HG03457 (cell line): Measurements from ENCODE around the gene OR10S1.
"Not testable (repeated sequence)": the region's sequence is repeated elsewhere in the genome, so short reads cannot be mapped to it uniquely, and the experiment has no call there.

Experiments
- ATAC-seq: cut with Tn5 transposase; IDR thresholded peaks from one replicate; pipeline ENCODE4 v1.9.1; 2021; ENCODE audit warnings: moderate number of reproducible peaks; ENCODE audit not compliant: unreplicated experiment

The OR10S1 gene, protein sequence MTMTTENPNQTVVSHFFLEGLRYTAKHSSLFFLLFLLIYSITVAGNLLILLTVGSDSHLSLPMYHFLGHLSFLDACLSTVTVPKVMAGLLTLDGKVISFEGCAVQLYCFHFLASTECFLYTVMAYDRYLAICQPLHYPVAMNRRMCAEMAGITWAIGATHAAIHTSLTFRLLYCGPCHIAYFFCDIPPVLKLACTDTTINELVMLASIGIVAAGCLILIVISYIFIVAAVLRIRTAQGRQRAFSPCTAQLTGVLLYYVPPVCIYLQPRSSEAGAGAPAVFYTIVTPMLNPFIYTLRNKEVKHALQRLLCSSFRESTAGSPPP

DNA sequence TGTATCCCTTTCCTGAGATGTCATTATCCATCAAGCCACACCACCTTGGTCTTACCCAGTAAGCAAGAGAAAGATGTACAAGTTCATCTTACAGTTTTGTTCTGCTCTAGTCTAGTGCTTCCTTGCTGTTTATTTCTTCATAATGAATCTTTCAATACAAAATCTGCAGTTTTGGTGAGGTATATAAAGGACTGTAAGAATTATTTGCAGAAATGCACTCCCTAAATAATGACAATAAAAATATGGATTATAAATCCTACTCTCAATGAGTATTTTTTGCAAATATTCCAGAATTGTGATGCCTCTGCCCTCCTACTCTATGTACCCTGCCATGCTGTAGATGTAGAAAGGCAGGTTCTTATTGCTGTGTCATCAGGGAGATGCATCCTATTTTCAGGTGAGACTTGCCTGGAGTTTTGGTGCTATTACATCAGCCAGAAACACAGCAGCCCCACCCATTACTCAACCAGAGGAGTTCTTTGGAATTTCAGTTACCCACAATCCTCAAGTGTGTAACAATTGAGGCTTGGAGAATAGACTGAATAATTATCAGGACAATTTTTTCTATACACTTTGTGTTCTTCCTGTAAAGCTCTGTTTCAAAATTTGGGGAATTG is at the start of gene OR10S1:
OR10S1 (minus strand) TSS at position 51 of the 617 bp plus-strand sequence. CDS start 117 bp downstream, outside the sequence.
- no peak for ATAC-seq

DNA sequence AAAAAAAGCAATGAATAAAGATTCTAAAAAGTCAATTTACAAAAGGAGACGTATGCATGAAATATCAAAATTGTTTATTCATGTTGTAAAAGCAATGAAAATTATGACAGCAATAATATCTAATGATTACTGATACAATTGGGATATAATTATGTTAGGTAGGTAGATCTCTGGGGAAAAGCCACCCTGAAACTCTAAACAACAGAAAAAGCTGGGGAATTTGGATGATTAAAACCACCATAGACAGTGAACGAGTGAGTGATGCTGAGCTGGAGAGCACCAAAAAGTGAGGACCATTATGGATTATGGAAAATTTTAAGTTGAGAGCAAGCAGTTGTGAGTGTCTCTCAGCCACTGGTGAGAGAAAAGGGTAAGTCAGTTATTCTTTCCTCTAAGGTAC is 48.9 kb upstream of the OR10S1 start, which contains the start of gene OR10G8:
OR10G8 (plus strand) TSS at position 301 of the 400 bp plus-strand sequence. CDS start 2,825 bp downstream, outside the sequence.
- no peak for ATAC-seq

DNA sequence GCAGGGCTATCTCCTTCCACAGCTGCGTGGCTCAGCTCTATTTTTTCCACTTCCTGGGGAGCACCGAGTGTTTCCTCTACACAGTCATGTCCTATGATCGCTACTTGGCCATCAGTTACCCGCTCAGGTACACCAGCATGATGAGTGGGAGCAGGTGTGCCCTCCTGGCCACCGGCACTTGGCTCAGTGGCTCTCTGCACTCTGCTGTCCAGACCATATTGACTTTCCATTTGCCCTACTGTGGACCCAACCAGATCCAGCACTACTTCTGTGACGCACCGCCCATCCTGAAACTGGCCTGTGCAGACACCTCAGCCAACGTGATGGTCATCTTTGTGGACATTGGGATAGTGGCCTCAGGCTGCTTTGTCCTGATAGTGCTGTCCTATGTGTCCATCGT is 38.3 kb upstream of the OR10S1 start:
- not testable (repeated sequence) for ATAC-seq

DNA sequence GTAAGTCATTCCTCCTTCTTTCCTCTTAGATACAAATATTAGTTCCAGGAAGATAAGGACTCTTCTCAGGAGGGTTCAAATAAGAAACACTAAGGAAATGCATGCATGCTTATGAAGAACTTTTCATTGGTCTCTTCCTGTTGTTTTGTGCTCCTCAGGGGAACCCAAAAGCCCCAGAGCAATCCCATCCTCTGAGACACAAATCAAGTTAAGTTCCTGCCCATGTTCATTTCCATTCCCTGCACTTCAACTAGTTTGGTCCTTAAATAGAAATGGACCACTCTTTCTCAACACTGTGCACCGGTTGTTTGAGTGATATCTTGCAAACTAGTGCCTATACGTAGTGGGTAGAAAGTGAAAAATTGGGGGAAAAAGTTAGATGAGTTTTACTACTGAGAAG is 35.1 kb upstream of the OR10S1 start, which contains the start of gene OR10G4:
OR10G4 (plus strand) TSS at position 301 of the 400 bp plus-strand sequence. CDS start 2,578 bp downstream, outside the sequence.
- ATAC-seq: no peak

DNA sequence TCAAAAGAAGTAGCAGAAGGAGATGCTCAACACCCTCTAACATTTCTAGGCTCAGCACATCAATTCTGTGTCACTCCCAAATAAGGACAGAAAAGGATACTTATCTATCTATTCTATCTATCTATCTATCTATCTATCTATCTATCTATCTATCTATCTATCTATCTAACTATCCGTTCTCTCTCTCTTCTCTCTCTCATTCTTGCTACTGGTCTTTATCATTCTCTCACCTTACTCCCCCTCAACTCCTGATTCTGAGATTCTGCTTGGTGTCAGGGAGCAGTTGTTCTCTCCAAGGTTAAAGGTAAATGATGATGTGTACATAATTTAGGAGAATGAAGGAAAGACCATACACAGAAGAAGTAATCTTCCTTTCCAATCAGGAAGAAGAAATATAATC is 17.5 kb upstream of the OR10S1 start, which contains the start of gene OR10G6:
OR10G6 (minus strand) TSS at position 43 of the 400 bp plus-strand sequence; CDS start at position 43, 0 bp downstream.
- no peak for ATAC-seq

DNA sequence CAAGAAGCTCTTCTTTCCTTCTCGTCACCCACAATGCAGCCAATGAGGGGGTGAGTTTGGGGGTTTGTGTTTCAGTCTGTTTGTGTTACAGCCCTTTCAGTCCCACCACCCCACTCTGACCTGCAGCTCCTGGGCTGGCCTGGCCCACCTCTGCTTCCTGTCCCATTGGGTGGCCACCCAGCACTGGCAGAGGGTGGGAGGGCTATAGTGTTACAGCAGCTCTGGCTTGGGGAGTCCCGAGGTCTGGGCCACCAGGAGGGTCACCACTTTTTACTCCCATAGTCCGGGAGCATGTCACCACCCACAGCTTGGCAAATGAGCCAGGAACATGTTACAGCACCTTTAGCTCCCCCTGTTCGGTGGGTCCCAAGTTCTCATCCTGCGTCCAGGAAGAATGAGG is 1.7 kb upstream of the OR10S1 start:
- no peak for ATAC-seq

DNA sequence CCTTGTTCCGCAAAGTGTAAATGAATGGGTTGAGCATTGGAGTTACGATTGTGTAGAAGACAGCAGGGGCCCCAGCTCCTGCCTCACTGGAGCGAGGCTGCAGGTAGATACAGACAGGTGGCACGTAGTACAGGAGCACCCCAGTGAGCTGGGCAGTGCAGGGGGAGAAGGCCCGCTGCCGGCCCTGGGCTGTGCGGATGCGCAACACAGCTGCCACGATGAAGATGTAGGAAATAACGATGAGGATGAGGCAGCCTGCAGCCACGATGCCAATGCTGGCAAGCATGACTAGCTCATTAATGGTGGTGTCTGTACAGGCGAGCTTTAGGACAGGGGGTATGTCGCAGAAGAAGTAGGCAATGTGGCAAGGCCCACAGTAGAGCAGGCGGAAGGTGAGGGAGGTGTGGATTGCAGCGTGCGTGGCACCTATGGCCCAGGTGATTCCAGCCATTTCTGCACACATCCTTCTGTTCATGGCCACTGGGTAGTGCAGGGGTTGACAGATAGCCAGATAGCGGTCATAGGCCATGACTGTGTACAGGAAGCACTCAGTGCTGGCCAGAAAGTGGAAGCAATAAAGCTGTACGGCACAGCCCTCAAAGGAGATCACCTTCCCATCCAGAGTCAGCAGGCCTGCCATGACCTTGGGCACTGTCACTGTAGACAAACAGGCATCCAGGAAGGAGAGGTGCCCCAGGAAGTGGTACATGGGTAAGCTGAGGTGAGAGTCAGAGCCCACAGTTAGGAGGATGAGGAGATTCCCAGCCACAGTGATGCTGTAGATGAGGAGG is 616 bp downstream of the OR10S1 start:
- no peak for ATAC-seq

DNA sequence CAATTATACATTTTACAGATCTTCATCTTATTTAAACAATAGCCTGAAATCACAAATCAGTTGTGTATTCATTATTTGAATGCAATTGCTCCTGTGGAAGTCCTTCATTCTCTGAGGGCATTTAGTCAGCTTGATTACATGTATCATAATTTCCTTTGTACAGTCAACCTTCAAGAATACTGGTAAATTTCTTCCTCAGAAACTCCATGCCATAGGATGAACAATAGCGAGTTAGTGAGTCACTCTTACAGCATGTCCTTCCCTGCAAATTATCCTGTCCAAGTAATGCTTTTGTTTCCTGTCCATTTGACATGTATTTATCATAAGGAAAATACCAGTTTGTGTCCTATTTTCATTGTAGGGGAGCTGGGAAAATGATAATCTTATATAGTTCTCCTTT is 3.8 kb downstream of the OR10S1 start:
- no peak for ATAC-seq

DNA sequence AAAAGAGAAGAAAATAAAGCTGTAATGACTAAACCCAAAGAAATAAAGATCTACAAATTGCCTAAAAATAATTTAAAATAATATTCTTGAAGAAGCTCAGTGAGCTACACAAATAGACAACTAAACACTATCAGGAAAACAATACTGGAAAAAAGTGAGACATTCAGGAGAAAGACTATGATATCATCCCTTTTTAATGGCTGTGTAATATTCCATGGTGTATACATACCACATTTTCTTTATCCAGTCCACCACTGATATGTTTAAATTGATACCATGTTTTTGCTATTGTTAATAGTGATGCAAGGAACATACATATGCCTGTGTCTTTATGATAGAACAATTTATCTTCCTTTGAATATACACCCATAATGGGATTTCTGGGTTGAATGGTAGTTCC is 20.8 kb downstream of the OR10S1 start:
- ATAC-seq: no peak

DNA sequence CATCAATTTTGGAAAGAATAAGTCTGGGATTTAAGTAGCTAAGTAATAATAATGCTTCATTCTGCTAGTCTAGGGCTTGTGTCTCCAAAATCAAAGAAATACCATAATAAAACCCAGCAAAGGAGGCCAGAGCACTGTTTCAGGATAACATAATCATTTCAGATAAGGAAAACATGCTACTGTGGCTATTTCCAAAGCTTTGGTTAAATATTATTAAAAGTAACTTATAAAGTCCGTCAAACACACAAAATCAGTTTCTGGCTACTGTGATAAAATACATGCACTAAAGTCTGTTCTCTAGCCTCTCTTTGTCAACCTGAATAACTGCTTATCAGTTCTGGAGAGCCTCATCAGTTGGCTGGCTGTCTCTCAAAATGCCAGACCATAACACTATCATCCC is 32.4 kb downstream of the OR10S1 start:
- no peak for ATAC-seq

DNA sequence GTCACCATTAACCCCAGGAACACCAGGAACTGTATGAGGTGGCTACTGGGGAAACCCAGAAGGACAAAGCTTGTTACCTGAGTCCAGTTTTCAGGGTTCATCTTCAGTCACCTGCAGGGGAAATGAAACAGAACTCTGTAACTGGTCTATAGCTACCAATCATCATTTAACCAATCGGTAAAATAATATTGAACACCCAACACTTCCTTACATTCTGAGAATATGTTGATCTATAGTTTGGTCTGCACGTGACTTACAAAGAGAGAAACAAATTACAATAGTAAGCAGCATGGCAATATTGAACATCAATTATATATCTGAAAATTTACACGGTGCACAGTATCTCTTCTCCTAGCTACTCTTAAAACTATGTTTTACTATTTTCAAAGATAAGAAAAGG is 33.8 kb downstream of the OR10S1 start, which contains the start of gene OR6T1:
OR6T1 (minus strand) TSS at position 101 of the 400 bp plus-strand sequence; CDS start at position 101, 0 bp downstream.
- ATAC-seq: no peak

DNA sequence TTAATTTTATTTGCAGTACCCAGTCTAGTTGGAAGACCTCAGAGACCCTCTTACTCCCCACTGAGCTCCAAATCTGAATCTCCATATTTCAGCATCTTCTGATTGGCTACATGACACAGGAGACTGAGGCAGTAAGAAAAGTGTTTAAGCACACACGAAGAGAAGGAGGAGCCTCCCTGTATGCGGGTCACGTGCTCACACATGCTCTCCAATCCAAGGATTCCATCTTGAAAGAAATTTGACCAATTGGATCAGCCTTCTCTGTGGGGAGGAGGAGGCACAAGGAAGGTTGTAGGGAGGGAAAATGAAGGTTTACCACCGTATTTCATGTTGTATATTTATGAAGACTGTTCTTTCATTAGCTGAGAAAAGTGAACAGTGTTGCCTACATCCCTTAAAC is 35.2 kb downstream of the OR10S1 start:
- no peak for ATAC-seq

DNA sequence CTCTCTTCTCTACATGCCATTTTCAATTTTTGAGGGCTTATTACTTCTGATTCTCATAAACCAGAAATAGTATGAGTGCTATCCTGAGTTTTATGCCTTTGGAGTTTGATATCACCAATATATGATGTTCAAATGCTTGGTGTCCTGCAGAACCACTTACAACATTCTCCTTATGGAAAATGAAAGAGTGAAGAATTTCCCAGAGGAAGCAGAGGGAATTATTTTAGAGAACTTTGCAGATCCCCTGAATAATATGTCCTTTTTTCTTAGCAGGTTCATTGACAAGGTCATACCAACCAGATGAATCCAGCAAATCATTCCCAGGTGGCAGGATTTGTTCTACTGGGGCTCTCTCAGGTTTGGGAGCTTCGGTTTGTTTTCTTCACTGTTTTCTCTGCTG is 38.3 kb downstream of the OR10S1 start, which contains the start of gene OR4D5:
OR4D5 (plus strand) TSS at position 301 of the 400 bp plus-strand sequence; CDS start at position 301, 0 bp downstream.
- ATAC-seq: no peak
